ENCODE measurements around the gene HDGFL3. TPM values are rescaled to one million over a fixed set of nuclear protein-coding genes. Genes with fewer than 3 reads are reported as not detected.

The HDGFL3 gene
- total RNA-seq, 1 donor from 2014 or later = 231 TPM

DNA sequence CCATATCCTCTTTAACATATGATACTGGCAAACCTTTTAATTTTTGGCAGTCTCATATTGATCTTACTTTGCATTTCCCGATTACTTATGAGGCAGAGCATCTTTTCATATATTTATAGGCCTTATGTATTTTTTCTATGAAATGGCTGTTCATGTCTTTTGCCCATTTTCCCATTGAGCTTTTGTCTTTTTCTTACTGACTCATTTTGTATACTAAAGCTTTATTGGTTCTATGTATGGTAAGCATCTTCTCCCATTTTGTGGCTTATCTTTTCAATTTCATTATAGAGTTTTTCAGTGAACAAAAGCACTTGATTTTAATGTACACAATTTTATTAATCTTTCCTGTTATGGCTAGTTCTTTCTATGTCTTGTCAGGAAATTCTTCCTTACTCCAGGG, 17.2 kb downstream of the HDGFL3 start:
- H3K27ac ChIP-seq = no peak overlapping the region
- H4K20me1 ChIP-seq (ENCODE audit: low read depth) = peaks cover 25% of the 10 kb centered on the region
- no peaks in the 10 kb centered on the region for H3K4me1 ChIP-seq
- H3K9ac ChIP-seq = no peak overlapping the region
- H3K79me2 ChIP-seq (ENCODE audit: low read depth) = peaks cover 100% of the 10 kb centered on the region
- no peak overlapping the region for H2AFZ ChIP-seq (replicated peaks)
- H3K36me3 Mint-ChIP-seq = peaks cover 57% of the 10 kb centered on the region
- peaks cover 7% of the 10 kb centered on the region for H3K36me3 ChIP-seq
- H3K9me3 Mint-ChIP-seq = peaks cover 29% of the 10 kb centered on the region
- no peak for DNase-seq (ENCODE audit: low spot score)
- H3K4me1 Mint-ChIP-seq = no peaks in the 10 kb centered on the region
- H3F3A ChIP-seq (ENCODE audit: low read depth) = no peaks in the 10 kb centered on the region
- no peak overlapping the region for H3K4me3 Mint-ChIP-seq
- TF ChIP-seq, protein P1, sequence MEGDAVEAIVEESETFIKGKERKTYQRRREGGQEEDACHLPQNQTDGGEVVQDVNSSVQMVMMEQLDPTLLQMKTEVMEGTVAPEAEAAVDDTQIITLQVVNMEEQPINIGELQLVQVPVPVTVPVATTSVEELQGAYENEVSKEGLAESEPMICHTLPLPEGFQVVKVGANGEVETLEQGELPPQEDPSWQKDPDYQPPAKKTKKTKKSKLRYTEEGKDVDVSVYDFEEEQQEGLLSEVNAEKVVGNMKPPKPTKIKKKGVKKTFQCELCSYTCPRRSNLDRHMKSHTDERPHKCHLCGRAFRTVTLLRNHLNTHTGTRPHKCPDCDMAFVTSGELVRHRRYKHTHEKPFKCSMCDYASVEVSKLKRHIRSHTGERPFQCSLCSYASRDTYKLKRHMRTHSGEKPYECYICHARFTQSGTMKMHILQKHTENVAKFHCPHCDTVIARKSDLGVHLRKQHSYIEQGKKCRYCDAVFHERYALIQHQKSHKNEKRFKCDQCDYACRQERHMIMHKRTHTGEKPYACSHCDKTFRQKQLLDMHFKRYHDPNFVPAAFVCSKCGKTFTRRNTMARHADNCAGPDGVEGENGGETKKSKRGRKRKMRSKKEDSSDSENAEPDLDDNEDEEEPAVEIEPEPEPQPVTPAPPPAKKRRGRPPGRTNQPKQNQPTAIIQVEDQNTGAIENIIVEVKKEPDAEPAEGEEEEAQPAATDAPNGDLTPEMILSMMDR (IDR thresholded peaks at IDR 0.05) = no peak
- TF ChIP-seq EZH2phosphoT487 (IDR thresholded peaks at IDR 0.05) = no peak
- no peak for TF ChIP-seq EZH2 (IDR thresholded peaks at IDR 0.05)
- H3K4me3 ChIP-seq = no peak overlapping the region
- H3K4me2 ChIP-seq = no peak overlapping the region
- no peak overlapping the region for H3K27ac Mint-ChIP-seq
- no peaks in the 10 kb centered on the region for H3K27me3 Mint-ChIP-seq (ENCODE audit: insufficient read depth, low read depth)
- no peaks in the 10 kb centered on the region for H3K27me3 ChIP-seq
- no peaks in the 10 kb centered on the region for H3K9me3 ChIP-seq (ENCODE audit: low read depth)

DNA sequence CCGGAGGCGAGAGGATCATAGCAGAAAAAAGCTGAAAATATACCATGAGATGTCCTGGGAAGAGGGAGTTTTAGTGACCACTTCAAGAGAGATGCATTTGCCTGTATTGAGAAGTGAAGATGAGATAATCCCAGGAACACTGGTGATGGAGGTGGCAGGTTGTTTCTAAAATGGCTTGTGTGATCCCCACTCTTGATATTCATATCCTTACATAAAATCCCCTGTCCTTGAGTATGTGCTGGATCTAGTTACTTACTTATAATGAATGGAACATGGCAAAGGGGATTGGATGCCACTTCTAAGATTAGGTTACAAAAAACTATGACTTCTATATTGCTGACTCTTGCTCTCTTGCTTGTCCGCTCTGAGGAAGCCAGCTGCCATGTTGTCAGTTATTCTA, 22.1 kb downstream of the HDGFL3 start:
- no peak overlapping the region for H3K4me2 ChIP-seq
- Mint-ChIP-seq H3K4me1 (no peaks in the 10 kb centered on the region), H3K4me3 (no peak overlapping the region), H3K27ac (no peak overlapping the region), H3K27me3 (ENCODE audit: insufficient read depth, low read depth) (no peaks in the 10 kb centered on the region), H3K9me3 (peaks cover 8% of the 10 kb centered on the region), H3K36me3 (peaks cover 42% of the 10 kb centered on the region)
- H3K36me3 ChIP-seq = no peaks in the 10 kb centered on the region
- no peak overlapping the region for H3K4me3 ChIP-seq
- no peak overlapping the region for H3K9ac ChIP-seq
- TF ChIP-seq EZH2 (IDR thresholded peaks at IDR 0.05) (no peak), EZH2phosphoT487 (IDR thresholded peaks at IDR 0.05) (no peak)
- TF ChIP-seq, protein P1 (IDR thresholded peaks at IDR 0.05) = no peak
- DNase-seq (ENCODE audit: low spot score) = no peak
- H2AFZ ChIP-seq (replicated peaks) = no peak overlapping the region
- H4K20me1 ChIP-seq (ENCODE audit: low read depth) = peaks cover 38% of the 10 kb centered on the region
- H3K27ac ChIP-seq = no peak overlapping the region
- no peaks in the 10 kb centered on the region for H3F3A ChIP-seq (ENCODE audit: low read depth)
- peaks cover 100% of the 10 kb centered on the region for H3K79me2 ChIP-seq (ENCODE audit: low read depth)
- no peaks in the 10 kb centered on the region for H3K4me1 ChIP-seq
- no peaks in the 10 kb centered on the region for H3K9me3 ChIP-seq (ENCODE audit: low read depth)
- no peaks in the 10 kb centered on the region for H3K27me3 ChIP-seq

DNA sequence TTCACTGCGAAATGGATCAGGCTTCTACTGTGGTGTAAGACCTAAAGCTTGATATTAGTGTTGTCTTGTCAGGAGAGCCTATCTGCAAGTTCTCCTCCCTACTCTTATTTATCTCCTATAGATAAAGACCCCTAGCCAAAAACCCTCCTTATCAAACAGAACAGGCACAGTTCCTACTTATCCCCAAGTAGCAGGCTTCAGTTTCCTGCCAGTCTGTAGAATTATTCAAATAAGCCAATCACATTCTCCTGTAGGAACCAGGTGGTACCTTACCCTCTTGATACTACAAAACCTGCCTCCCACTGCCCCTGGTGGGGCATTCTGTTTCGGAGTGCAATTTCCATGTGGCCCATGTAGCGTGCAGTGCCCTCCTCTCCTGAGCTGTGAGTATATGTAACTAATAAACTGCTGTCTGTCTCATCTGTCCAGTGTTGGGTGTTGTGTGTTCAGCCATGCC, 28.7 kb downstream of the HDGFL3 start:
- Histone ChIP-seq H3K36me3 (no peaks in the 10 kb centered on the region), H3K9ac (no peak overlapping the region), H3K4me1 (no peaks in the 10 kb centered on the region), H3K4me3 (no peak overlapping the region), H3K79me2 (ENCODE audit: low read depth) (peaks cover 100% of the 10 kb centered on the region), H4K20me1 (ENCODE audit: low read depth) (peaks cover 73% of the 10 kb centered on the region), H3K27ac (no peak overlapping the region), H3K4me2 (no peak overlapping the region), H2AFZ (replicated peaks) (no peak overlapping the region), H3K9me3 (ENCODE audit: low read depth) (no peaks in the 10 kb centered on the region), H3K27me3 (no peaks in the 10 kb centered on the region), H3F3A (ENCODE audit: low read depth) (no peaks in the 10 kb centered on the region)
- Mint-ChIP-seq H3K9me3 (peaks cover 2% of the 10 kb centered on the region), H3K27me3 (ENCODE audit: insufficient read depth, low read depth) (no peaks in the 10 kb centered on the region), H3K36me3 (peaks cover 37% of the 10 kb centered on the region), H3K4me1 (no peaks in the 10 kb centered on the region), H3K27ac (no peak overlapping the region), H3K4me3 (no peak overlapping the region)
- no peak for TF ChIP-seq EZH2phosphoT487 (IDR thresholded peaks at IDR 0.05)
- TF ChIP-seq EZH2 (IDR thresholded peaks at IDR 0.05) = no peak
- TF ChIP-seq, protein P1 (IDR thresholded peaks at IDR 0.05) = no peak
- DNase-seq (ENCODE audit: low spot score) = no peak

All from neural progenitor cell (in vitro differentiated cells).